ENCODE results near the gene ARID1B. TPM values are rescaled to one million over a fixed set of nuclear protein-coding genes. Genes with fewer than 3 reads are reported as not detected.

Gene ARID1B
- total RNA-seq, 1 donor from 2014 or later = 18.5 TPM

DNA sequence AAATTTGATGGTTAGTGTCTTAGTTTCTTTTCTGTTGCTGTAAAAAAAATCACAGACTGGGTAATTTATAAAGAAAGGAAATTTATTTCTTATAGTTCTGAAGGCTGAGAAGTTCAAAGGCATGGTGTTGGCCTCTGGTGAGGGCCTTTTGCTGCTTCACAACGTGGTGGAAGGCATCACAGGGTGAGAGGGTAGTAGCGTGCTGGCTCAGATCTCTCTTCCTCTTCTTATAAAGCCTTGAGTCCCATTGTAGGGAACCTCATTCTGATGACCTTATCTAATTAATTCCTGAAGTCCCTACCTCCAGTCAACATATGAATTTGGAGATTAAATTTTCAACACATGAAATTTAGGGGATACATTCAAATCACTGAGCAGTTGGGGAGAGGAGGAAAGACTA, 62.0 kb downstream of the ARID1B start:
- TF ChIP-seq, protein P1, sequence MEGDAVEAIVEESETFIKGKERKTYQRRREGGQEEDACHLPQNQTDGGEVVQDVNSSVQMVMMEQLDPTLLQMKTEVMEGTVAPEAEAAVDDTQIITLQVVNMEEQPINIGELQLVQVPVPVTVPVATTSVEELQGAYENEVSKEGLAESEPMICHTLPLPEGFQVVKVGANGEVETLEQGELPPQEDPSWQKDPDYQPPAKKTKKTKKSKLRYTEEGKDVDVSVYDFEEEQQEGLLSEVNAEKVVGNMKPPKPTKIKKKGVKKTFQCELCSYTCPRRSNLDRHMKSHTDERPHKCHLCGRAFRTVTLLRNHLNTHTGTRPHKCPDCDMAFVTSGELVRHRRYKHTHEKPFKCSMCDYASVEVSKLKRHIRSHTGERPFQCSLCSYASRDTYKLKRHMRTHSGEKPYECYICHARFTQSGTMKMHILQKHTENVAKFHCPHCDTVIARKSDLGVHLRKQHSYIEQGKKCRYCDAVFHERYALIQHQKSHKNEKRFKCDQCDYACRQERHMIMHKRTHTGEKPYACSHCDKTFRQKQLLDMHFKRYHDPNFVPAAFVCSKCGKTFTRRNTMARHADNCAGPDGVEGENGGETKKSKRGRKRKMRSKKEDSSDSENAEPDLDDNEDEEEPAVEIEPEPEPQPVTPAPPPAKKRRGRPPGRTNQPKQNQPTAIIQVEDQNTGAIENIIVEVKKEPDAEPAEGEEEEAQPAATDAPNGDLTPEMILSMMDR (conservative IDR thresholded peaks at IDR 0.05; ENCODE audit: low read depth, low read length) = no peak
- H3K4me3 ChIP-seq (ENCODE audit: low read depth, low read length) = no peak overlapping the region
- no peak for DNase-seq (ENCODE audit: low read depth)

DNA sequence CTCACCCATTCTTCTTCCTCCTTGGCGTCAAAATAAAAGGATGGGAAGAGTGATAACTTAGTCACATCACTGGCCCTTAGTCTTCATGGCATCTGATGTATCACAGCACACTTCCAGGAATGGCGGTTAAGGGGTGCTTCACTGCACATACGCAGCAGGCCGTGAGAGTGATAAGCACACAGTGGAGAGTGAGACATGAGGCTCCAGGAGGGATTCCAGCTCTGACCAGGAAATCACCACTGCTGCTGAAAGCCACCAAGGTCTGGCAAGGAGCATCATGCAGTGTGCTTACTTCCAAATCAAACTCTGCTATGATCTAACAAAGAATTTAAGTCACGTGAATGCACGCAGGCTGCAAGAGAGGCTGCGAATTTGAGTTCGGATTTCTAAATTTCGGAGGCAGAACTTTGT, 62.4 kb downstream of the ARID1B start:
- no peak overlapping the region for H3K4me3 ChIP-seq (ENCODE audit: low read depth, low read length)
- TF ChIP-seq, protein P1 (conservative IDR thresholded peaks at IDR 0.05; ENCODE audit: low read depth, low read length) = no peak
- no peak for DNase-seq (ENCODE audit: low read depth)

DNA sequence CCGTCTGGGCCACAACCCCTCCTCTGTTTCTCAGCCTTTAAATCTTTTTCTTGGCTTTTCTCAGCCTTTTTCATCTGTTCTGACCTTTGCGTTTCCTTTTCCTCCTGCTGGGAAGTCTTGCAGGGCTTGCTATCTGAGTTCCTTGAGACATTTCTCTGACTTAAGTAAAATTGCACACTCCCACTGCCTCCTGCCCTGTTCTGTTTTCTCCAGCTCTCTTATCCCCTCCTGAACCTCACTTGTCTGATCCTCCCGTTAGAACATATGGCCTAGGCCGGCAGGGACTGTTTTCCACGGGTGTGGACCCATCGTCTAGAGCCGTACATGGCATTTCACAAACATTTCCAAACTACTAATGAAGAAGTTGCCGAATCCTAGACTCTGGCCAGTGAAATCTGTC, 63.0 kb downstream of the ARID1B start:
- H3K4me3 ChIP-seq (ENCODE audit: low read depth, low read length) = no peak overlapping the region
- no peak for DNase-seq (ENCODE audit: low read depth)
- TF ChIP-seq, protein P1 (conservative IDR thresholded peaks at IDR 0.05; ENCODE audit: low read depth, low read length) = no peak

DNA sequence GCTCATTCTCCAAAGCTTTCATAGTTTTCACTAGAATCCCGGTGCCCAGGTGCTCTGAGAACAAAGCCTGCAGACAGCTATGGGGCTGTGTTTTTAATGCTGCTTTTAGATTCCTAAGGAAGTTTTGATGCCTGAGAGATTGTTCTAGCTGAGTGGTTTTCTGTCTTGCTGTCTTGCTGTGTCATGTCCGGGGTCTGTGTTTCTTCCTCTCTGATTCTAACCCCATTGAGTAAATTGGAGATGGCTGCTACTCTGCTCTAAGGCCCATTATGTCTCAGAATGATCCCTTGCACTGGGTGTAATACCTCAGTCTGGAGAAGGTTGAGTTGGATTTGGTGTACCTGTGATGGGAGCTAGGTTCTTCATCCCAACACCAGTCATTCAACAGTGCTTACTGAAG, 63.4 kb downstream of the ARID1B start:
- DNase-seq (ENCODE audit: low read depth) = no peak
- TF ChIP-seq, protein P1 (conservative IDR thresholded peaks at IDR 0.05; ENCODE audit: low read depth, low read length) = no peak
- H3K4me3 ChIP-seq (ENCODE audit: low read depth, low read length) = no peak overlapping the region

DNA sequence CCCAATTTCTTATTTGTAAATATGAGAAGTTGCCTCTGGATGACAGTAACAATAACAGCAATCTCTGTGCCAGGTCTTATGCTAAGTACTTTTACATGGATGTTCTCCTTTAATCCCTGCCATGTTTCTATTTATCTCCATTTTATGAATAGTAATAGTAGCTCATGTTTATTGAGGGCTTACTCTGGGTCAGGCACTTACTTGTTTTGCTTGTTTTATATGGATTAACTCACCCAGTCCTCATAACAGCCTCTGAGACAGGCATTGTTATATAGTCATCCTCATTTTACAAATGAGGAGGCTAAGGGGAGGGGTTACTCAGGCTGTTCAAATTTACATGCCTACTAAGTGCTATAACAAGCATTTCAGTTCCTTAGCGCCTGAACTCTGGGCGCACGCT, 64.3 kb downstream of the ARID1B start:
- TF ChIP-seq, protein P1 (conservative IDR thresholded peaks at IDR 0.05; ENCODE audit: low read depth, low read length) = no peak
- DNase-seq (ENCODE audit: low read depth) = no peak
- no peak overlapping the region for H3K4me3 ChIP-seq (ENCODE audit: low read depth, low read length)

DNA sequence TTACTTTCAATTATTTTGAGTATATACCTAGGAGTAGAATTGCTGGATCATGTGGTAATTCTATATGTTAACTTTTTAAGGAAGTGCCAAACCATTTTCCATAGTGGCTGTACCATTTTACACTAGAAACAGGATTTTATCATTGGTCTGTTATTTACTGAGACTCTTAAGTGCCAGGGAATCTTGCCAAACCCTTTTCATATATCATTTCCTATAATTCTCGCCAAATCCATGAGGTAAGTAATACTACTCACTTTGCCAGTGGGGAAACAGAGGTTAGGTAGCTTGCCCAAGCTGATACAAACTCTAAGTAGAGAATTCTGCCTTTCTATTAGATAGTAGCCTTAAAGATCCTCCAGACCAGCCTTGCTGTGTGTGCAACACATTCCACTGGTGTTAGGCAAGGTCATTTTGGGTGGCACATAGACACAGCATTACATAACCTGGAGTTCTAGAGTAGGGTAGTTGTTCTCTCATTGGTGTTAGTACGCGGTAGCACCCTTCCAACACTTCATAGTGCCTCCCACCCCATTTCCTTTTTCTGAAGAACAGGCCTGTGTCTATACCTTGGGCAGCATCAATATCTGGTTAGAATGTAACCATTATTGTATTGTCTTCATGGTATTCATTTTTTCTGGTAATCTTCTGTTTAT, 65.5 kb downstream of the ARID1B start:
- no peak for DNase-seq (ENCODE audit: low read depth)
- H3K4me3 ChIP-seq (ENCODE audit: low read depth, low read length) = no peak overlapping the region
- TF ChIP-seq, protein P1 (conservative IDR thresholded peaks at IDR 0.05; ENCODE audit: low read depth, low read length) = no peak

DNA sequence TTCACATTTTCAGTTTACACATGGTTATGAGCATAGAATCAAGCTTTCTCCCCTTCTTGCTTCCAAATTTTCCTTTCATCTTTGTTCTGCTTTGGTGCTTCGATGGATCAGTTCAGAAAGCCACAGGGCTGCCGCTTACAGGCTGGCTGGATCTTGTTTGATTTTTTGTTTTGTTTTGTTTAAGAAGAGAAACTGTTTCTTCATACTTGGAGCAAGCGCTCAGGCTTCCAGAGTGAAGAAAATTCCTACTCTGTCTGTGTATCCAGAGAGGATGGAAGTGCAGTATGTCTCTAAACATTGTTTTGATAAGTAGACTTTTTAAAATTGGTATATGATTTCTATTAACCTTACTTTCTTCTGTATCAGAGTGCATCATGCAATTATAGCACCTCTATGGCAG, 66.9 kb downstream of the ARID1B start:
- DNase-seq (ENCODE audit: low read depth) = no peak
- TF ChIP-seq, protein P1 (conservative IDR thresholded peaks at IDR 0.05; ENCODE audit: low read depth, low read length) = no peak
- H3K4me3 ChIP-seq (ENCODE audit: low read depth, low read length) = no peak overlapping the region

Data from epithelial cell of proximal tubule (primary cell).